HG03457 (cell line): ENCODE measurements around the gene PHACTR1.

Experiments used
- ATAC-seq: cut with Tn5 transposase; IDR thresholded peaks from one replicate; pipeline ENCODE4 v1.9.1; 2021; ENCODE audit warnings: moderate number of reproducible peaks; ENCODE audit not compliant: unreplicated experiment

Gene PHACTR1

GRCh38 chr6:12800120-12800519 lies 83.6 kb downstream of the PHACTR1 start:
- no peak for ATAC-seq

- no peak for ATAC-seq
Observed at GRCh38 chr6:12801141-12801540, 84.6 kb downstream of the PHACTR1 start.

GRCh38 chr6:12802440-12802839 lies 85.9 kb downstream of the PHACTR1 start:
- no peak for ATAC-seq

- ATAC-seq, result no peak
Observed at GRCh38 chr6:12803486-12803885, 86.9 kb downstream of the PHACTR1 start.

- no peak for ATAC-seq
Observed at GRCh38 chr6:12804952-12805645, 88.5 kb downstream of the PHACTR1 start.

GRCh38 chr6:12806136-12806535 lies 89.6 kb downstream of the PHACTR1 start:
- no peak for ATAC-seq

GRCh38 chr6:12806796-12807195 lies 90.2 kb downstream of the PHACTR1 start:
- ATAC-seq, result no peak

GRCh38 chr6:12811519-12811918 lies 95.0 kb downstream of the PHACTR1 start:
- ATAC-seq, result no peak

GRCh38 chr6:12813321-12813720 lies 96.8 kb downstream of the PHACTR1 start:
- ATAC-seq, result no peak

GRCh38 chr6:12814015-12814414 lies 97.4 kb downstream of the PHACTR1 start:
- no peak for ATAC-seq

GRCh38 chr6:12815089-12815488 lies 98.5 kb downstream of the PHACTR1 start:
- no peak for ATAC-seq

- ATAC-seq, result no peak
Observed at GRCh38 chr6:12815884-12816600, 99.5 kb downstream of the PHACTR1 start.

GRCh38 chr6:12818324-12818723 lies 101.8 kb downstream of the PHACTR1 start:
- no peak for ATAC-seq

GRCh38 chr6:12823847-12824246 lies 107.3 kb downstream of the PHACTR1 start:
- no peak for ATAC-seq

GRCh38 chr6:12826584-12826983 lies 110.0 kb downstream of the PHACTR1 start:
- no peak for ATAC-seq

- ATAC-seq, result no peak
Observed at GRCh38 chr6:12827921-12828320, 111.4 kb downstream of the PHACTR1 start.

- no peak for ATAC-seq
Observed at GRCh38 chr6:12832226-12832735, 115.7 kb downstream of the PHACTR1 start.

- ATAC-seq, result no peak
Observed at GRCh38 chr6:12836009-12836408, 119.4 kb downstream of the PHACTR1 start.

GRCh38 chr6:12841619-12842018 lies 125.1 kb downstream of the PHACTR1 start:
- ATAC-seq, result no peak

- ATAC-seq, result no peak
Observed at GRCh38 chr6:12842114-12842513, 125.5 kb downstream of the PHACTR1 start.

GRCh38 chr6:12842658-12843057 lies 126.1 kb downstream of the PHACTR1 start:
- ATAC-seq, result no peak
